ENCODE measurements around the gene MEIS2.

The MEIS2 gene

DNA sequence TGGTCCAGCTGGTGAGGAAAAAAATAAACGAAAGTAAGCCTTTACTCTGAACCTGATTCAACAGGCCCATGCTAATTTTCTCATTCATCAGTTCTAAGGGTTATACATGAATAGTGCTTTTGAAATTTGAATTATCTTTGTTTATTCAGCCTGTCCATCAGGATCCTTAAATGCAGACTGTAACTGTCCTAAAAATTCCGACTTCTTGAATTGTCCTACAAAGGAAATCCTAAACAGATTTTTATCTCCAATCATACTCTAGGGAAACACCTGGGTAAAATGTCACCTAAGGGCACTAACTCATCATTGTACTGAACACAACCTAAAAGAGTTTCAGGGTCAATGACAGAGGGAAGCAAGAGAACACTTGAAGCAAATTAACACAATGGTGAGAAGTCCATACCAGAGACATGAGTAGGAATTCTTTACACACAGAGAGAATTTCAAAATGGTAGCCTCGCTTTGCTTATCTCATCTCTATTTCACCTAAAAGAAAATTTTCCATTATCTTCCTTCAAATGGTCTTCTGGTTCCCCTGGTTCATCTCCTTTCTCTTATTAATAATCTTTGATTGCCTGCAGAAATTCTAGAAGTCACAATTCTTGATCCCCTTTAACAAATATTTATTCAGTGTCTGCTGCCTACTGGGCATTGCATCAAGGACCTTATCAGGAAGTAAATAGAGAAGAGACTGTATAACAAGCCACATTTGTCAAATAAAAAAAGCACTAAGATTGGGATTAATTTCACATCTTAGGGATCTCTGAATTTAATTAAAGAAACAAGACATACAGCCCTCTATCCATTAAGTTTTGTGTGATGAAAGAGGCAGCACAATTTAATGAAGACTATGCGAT, 182.7 kb downstream of the MEIS2 start:
- no peak for DNase-seq

DNA sequence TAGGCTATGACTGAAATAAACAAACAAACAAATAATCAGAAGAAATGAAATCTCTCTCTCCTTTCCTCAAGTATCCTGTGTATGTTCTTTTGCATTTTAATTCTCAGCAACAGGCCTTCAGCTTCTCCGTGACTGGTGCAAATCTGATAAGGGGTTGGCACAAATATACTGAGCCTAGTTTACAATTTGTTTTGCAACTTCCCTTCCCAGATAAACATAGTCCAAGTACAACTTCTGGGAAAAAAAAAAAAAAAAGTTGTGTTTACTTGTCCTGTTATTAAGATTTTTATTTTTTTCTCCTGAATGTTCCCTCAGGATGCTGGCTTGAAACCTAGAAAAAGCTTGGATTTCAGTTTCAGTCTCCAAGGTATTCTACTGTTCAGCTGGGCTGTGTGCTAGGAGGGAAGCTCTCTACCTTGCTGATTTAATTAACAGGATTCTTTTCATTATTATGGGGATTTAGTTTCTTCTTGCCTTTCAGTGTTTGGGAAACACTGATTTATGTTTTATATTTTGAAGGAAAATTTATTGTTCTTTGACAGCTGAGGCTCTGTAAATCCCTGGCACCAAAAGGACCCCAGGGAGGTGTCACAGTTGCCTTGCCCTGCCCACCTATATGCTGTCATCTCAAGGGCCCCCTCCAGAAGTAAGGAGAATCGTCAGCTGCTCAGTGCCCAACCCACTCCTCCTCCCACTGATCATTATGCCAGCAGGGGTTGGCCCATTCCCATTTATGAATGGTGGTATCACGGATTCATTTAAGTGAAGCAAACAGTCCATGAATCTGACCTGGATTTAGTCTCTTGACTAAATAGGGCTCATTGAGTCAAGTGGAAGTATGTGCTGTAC, 185.2 kb downstream of the MEIS2 start:
- no peak for DNase-seq

DNA sequence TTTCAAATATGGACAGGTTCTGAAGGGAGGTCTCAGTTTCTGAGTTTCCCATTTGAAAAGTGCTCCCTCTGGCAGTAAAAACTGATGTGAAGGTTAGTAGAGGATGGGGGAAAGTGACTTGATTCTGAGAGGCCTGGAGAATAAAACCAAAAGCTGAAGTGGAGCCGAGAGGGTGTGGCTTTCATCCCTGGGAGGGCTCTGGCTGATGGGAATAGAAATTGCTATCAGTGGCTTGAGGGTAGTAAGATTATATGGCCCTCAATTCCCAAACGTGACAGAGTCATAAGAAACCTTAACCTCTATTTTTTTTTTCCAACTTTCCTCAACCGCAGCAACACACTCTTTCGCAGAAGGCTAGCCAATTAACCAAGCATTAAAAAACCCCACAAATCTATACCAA, 185.9 kb downstream of the MEIS2 start:
- DNase-seq: no peak

DNA sequence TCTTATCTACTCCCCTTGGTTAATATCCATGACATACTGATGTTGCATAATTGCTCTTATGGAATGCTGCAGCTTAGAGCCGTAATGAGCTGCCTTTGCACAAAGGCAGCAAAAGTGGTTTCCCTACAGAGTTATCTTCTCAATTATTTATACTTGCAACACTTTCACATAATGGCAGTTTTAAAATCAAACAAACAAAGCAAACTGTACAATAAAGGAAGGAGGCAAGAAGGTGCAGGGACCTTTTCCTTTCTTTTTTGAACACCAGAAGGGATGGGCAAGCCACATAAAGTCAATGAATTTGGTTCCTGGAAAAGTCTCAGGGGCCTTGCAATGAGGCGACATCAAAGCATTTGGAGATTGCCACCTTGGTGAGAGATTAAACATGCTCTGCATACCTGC, 188.0 kb downstream of the MEIS2 start:
- peak; percentile 13 for DNase-seq

DNA sequence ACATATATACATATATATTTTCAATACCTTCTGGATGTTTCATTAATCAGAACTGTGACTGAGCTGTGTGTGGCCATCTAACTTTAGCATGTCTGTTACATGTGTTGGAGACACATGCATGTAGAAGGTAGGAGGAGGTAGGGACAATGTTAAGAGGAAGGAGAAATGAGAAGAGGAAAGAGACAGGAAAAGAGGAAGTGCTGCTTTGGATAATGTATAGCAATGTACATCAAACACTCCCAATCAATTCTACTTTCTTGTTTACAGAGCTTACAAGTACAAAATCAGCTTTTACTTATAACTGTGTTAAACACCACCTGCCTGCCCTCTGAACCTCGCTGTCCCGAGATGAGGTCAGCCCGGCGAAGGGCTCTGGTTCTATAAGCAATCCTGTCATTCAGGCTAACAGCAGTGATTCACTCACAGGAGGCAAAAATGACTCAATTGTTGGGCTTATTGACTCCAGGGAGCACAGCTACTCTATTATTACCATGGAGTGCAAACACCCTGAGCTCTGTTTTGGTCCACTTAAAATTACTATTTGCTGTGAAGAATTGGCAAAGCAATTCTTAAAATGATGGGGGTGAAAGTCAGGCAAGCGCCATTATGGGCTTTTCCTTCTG, 188.9 kb downstream of the MEIS2 start:
- peak; percentile 21 for DNase-seq

DNA sequence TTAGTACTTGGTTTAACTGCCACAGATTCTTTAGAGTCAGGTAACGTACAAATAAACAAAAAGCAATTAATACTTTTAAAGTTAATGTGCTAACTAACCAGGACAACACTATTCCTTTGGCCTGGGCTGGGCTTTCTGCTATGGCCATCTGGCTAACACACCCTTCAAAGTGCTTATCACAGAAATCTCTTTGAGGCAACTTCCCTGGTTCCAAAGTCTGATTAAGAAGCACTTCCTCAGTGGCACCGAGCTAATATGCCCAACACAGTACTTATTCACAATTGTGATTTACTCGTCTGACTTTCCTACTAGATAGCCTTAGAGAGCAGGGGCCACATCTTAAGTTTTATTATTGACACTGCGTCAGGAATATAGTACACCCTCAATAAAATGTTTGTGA, 191.4 kb downstream of the MEIS2 start:
- no peak for DNase-seq

DNA sequence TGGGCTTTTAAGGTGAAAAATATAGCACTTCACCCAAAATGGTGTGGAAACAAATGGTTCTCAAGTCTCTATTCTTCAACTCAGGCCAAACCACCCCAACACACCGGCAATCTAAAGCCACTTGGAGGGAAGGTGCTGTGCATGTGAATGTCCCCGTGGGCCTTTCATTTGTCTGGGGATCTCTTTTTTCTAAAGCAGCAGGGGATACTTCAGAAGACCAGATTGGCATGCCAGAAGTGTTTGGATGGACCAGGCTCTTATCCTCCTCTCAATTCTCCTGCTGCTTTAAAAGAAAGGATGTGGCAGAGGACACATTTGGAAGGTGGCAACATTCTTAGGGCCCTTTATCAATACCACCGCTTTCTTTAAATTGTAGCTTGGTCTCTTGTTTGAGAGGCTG, 193.1 kb downstream of the MEIS2 start:
- no peak for DNase-seq

DNA sequence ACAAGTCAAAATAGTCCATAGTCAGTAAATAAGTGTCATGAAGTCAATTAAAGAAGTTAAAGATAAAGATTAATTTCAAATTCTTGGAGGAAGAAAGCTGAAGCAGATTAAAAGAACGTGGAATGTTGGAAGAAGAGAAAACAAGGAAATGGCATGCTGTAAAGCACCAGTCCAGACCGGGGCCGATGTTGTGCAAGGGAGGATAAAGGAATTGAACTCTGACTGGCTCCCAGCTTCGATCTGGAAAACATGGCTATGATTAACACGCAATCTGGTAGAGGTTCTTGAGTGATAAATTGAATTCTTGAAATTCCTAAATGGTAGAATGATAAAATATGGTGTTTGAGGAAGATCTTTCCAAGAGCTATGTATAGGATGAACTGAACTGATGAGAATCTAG, 194.4 kb downstream of the MEIS2 start:
- DNase-seq: peak; percentile 52

DNA sequence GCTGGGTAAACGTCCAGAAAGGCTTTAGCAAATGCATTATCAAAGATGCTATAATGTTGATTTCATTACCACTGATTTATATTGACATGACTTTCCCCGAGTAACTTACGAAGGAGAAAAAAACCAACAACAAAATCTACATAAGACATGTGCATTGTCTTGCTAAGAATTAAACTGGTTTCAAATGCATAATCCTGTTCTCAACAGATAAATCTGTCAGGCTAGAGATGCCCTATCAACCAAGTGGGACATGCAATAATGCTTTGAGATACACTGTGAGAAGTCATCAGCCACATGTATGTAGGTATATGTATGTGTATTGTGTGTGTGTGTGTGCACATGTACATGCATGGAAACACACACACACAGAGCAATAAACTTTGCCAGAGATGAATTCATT, 195.6 kb downstream of the MEIS2 start:
- no peak for DNase-seq

DNA sequence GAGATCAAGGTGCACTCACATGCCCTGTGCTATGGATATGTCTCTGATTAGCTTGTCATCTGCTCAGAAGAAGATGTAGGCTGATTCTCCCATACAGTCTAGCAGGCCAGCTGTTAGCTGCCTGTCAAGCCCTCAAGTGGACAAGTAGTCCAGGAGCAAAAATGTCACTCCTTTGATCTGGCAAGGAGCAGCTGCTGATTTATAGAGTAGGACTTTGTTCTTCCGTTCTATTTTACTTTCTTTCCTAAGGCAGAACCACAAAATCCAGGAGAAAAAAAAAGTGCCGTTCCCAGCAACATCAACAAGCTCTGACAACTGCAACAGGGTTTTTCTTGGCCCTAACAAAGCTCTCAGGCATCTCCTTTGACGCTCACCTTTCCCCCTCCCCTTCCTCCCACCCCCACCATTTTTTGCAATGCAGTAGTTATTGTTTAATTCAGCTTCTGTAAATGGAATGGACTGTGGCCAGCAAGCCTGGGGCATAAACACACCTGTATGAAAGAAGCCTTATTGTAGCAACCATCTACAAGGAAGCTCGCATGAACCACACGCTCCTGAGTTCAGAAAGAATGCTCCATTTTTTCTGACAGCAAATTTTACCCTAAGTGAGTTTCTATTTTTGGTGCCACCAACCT, 196.3 kb downstream of the MEIS2 start:
- no peak for DNase-seq

DNA sequence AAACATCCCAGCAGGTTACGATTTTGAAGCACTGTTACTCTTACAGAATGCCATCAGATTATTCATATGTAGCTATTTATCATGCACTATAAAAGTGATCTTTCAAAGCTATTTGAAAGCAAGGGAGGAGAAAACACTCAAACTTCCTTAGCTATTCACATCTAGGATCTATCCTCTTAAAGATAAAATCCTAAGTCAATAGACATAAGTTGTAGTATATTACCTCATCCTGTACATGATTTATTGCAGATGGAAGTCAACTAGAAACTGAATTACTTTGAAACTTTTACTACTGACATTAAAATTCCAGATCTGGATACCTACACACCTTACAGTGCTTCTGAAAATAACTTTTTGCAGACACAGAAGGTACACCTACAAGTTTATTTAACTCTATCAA, 197.2 kb downstream of the MEIS2 start:
- DNase-seq: no peak

DNA sequence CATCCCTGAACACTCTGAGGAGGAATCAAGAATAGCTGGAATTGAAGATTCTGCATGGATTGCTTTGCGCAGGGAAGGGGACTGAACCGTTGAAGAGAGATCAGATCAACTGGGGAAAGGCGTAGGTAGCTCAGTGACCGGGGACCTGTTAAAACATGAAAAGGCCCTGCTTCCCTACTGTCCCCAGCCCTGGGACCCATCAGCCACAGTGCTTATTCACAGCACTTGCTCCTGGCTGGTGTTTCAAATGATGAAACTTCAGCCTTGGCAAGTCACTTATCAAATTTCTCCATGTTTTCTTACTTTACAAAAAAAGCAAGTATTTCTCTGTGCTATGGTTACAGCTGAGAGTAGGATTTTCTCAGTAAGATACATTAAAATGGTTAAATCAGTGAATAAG, 199.3 kb downstream of the MEIS2 start:
- no peak for DNase-seq

DNA sequence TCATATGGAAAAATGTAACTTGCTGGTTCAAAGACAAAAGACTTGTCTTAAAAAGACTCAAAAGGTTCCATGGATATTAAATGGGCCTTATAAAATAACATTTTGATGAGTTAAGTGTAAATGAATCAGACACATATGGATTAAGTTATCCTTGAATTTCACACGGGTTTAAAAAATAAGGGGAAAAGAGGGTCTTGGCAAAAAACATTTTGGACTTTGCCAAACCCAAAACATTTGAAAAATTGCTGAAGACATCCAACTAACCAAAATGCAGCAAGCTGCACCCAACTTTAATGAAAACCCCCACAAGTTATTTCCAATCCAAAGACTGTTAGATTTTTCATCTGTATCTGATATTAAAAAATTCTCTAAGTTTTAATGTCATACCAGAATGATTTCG, 200.7 kb downstream of the MEIS2 start:
- no peak for DNase-seq

DNA sequence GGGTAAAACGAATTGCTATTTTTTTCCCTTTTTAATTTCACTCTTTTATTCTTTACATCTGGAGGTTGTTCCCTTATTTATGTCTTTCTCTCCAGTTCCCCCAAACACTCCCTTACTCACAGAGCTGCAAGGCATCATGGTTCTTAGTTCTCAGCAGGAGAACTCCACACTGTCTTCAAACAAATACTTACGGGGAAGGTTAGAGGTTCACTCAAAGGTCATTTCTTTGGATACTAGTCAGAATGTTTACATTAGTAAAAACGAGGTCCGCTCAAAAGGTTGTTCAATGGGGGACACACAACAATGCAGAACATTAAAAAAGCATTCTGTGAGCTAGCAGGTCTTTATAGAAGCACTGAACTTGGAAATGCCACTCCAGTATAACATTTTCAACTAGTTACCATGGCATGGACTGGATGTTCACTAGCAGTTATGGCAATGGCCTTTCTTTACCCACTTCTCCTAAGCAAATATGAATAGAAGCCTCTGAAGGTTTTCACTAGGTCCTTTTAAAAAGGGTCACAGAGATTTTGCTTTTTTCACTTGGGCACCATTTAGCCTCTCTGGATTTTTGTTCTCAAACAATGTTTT, 201.7 kb downstream of the MEIS2 start:
- DNase-seq: no peak

DNA sequence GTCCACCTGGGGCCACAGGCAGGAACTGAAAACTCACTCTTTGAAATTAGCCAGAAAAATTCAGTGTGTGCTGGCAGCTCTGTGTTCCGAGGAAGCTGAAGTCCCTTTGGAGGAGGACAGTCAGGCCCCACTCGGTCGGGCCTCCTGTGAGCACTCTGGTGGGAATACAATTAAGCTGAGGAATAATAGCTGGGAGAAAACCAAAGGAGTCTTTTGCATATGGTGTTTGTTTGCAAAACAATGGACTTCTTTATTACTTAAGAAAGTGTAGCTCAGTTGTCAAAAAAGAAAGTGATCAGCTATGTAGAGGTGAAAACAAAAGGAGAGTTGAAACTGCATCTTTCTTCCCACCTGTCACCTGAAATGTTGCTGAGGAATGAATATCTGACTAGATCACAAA, 202.5 kb downstream of the MEIS2 start:
- DNase-seq: no peak

DNA sequence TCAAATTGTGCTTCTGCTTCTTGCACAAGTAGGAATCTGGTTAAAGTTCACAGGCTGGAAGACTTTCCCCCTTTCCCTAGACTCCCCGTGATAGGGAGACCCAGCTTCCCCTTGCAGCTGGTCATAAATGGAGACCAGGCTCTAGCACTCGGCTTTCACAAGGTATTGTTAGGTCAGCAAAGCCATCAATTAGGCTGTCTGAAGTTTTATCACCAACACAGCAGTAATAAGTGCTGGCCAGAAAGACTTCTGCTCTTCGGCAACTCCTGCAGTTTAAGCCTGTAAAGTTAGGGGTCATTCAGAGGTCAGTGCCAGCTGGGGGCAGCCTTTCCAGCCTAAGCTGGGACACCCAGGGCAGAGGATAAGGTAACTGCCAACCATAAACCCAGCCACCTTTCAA, 203.4 kb downstream of the MEIS2 start:
- no peak for DNase-seq

DNA sequence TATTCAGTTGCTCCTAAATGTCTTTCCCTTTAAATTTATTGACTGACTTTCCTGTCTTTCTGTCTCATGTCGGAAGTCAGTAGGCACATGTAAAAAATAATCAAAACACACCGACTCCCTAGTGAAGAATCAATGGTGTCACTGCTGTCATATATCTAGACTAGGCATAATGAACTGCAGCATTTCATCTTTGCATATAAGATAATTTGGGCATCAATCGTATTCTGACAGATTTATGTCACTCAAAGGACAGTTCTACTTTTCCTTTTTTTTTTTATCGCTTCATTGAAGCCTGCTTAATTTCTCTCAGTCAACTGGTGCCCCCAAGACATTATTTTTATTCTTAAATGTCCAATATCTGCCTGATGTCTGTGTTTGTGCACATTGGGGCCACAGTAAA, 206.3 kb downstream of the MEIS2 start:
- DNase-seq: no peak

DNA sequence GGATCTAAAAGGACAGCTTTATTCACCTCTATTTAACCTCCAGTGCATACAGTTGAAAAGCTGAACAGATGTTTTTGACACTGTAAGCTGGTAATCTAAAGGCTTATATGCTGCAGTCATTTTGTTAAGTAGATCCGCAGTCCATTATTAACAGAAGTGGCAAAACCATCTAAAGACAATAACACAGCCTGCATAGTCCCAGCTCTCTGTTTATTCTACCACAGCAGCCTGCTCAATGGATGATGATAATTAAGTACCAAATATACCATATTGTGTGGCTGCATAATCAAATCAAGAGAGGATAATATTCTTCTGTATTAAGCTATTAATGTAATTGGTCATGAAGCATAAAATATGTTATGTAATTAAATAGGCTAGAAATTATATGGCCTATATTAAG, 207.1 kb downstream of the MEIS2 start:
- no peak for DNase-seq

DNA sequence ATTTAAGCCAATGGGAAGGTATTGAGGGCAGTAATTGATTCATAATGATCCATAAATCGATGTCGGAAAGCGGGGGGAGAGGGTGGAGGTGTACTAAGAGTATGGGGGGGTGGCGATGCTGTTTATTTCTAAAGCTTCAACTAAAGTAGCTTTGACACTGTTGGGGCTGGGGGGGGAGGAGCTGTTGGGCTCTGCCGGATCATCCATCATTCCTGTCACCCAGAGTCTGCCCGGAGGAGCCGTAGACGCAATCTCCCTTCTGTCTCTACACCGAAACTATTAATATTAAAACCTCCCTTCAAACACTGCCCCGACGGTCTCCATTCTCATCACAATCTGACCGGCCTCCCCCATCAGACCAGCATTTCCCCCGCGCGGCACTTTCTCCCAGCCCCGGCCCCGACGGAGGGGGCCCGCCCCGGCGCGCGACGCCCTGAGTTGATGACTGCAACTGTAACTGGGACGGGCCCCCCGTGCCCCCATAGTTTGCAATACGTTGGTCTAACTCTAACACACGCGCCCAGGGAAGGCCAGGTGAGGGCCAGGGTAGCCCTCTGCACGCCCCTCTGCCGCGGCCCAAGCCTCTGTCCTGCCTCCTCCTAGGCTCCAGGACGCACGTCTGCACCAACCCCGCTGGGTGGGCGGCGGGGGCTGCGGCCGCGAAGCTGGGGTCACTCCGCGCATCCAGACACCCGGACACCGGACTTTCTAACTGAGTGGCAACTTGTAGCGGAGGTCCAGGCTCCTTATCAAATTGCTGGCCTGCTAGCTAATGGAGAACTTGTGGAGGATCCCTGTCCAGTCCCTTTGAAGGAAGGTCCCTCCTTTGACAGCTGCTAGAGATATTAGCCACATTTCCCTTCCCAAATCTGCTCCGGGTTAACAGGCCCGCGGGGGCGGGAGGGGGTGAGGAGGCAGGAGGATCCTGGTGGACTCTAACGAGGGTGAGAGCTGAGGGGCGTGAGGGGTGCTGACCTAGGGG, 212.0 kb downstream of the MEIS2 start:
- DNase-seq: peak; percentile 28

DNA sequence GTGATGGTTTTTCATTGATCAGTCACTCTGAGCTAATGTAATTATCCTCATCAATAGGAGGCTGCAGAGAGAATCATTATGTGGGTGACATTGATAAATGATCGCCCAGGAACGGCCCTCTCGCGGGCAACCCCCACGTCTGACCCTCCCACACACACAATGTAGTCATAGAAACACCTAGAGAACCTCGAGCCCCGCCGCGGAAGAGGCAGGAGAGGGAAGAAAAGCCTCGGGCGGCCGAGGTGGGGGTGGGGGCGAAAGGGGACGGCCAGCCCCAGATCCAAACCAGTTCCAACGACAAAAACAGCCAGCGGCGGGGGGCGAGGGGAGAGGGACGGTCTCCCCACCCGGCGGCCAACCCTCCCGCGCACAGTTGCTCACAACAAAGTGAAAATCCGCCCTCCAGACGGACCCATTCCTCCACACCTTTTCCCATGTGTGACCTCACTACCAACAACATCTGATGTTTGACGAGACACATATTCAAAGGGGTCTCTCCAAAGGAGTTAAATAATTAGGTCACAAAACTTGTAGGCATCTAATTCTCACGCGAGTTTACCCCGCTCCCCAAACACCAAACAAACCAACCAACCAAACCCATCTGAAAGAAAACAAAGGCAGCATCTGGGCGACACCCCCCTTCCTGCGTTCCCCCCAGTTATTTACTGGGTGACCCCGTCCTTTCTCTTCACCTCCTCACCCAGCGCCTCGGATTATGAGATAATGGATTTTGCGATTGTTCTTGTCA, 213.0 kb downstream of the MEIS2 start:
- peak; percentile 20 for DNase-seq

DNA sequence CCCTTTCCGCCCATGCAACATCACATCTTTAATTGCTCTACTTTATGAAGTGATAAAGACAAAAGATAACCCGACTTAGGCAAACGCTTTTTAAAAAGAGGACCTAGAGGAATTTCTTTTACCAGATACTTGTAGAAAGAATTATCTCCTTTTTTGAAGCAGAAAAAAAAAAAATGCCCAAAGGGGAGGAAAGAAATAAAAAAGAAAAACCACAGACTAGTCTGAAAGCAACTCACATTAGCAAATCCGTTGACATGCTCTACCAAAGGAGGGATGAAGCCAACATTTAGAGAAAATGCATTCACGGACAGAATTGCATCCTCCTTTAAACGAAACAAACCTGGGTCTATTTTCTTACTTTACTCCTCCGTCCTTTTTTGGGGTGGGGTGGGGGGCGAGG, 213.6 kb downstream of the MEIS2 start:
- no peak for DNase-seq
